Measurements from ENCODE around the gene KCNAB1. TPM values are rescaled to one million over a fixed set of nuclear protein-coding genes. Genes with fewer than 3 reads are reported as not detected.

Gene KCNAB1
- total RNA-seq, 1 experiment from 2014 or later: not detected

GRCh38 chr3:156554515-156554841 lies 434.1 kb downstream of the KCNAB1 start:
- H3K4me1 ChIP-seq (ENCODE audit: insufficient read depth, low read length, poor library complexity, severe bottlenecking): peaks cover 50% of the 10 kb centered on the region
- intact Hi-C loops (cut with micrococcal nuclease; ENCODE audit: unreplicated experiment): loop anchor here (2.0 kb wide), 1 partner anchor 56 kb away; no protein-coding TSS in a partner anchor
- peaks cover 44% of the 10 kb centered on the region for H3K36me3 ChIP-seq (ENCODE audit: insufficient read depth, low read length, poor library complexity, severe bottlenecking)
- H3K4me3 ChIP-seq (ENCODE audit: low read depth, low read length, poor library complexity, severe bottlenecking): peak overlapping the region; percentile 93
- H3K27ac ChIP-seq (ENCODE audit: low read depth, low read length, poor library complexity, severe bottlenecking): peak overlapping the region; percentile 91
- no peaks in the 10 kb centered on the region for H3K27me3 ChIP-seq (replicated peaks; ENCODE audit: insufficient read depth, low read depth, low read length, poor library complexity)
- TF ChIP-seq, protein P1, sequence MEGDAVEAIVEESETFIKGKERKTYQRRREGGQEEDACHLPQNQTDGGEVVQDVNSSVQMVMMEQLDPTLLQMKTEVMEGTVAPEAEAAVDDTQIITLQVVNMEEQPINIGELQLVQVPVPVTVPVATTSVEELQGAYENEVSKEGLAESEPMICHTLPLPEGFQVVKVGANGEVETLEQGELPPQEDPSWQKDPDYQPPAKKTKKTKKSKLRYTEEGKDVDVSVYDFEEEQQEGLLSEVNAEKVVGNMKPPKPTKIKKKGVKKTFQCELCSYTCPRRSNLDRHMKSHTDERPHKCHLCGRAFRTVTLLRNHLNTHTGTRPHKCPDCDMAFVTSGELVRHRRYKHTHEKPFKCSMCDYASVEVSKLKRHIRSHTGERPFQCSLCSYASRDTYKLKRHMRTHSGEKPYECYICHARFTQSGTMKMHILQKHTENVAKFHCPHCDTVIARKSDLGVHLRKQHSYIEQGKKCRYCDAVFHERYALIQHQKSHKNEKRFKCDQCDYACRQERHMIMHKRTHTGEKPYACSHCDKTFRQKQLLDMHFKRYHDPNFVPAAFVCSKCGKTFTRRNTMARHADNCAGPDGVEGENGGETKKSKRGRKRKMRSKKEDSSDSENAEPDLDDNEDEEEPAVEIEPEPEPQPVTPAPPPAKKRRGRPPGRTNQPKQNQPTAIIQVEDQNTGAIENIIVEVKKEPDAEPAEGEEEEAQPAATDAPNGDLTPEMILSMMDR (conservative IDR thresholded peaks at IDR 0.05; ENCODE audit: low read depth, low read length): no peak
- TF ChIP-seq EZH2 (IDR thresholded peaks at IDR 0.05; ENCODE audit: borderline replicate concordance, low read depth, low read length, poor library complexity, severe bottlenecking): no peak
- BruUV-seq (replicated peaks): no TSS peak
- CTCF ChIA-PET: interaction anchor here (0.6 kb wide), 1 partner anchor 473 kb away, joined by 5 read pairs; no protein-coding TSS in a partner anchor
- POLR2A ChIA-PET (ENCODE audit: low non-redundant PET): interaction anchor here (0.8 kb wide), 1 partner anchor 19 kb away, joined by 6 read pairs; no protein-coding TSS in a partner anchor
- H3K9me3 ChIP-seq (ENCODE audit: low read depth, low read length, poor library complexity, severe bottlenecking): no peaks in the 10 kb centered on the region
- DNase-seq (ENCODE audit: low spot score): no peak

DNA sequence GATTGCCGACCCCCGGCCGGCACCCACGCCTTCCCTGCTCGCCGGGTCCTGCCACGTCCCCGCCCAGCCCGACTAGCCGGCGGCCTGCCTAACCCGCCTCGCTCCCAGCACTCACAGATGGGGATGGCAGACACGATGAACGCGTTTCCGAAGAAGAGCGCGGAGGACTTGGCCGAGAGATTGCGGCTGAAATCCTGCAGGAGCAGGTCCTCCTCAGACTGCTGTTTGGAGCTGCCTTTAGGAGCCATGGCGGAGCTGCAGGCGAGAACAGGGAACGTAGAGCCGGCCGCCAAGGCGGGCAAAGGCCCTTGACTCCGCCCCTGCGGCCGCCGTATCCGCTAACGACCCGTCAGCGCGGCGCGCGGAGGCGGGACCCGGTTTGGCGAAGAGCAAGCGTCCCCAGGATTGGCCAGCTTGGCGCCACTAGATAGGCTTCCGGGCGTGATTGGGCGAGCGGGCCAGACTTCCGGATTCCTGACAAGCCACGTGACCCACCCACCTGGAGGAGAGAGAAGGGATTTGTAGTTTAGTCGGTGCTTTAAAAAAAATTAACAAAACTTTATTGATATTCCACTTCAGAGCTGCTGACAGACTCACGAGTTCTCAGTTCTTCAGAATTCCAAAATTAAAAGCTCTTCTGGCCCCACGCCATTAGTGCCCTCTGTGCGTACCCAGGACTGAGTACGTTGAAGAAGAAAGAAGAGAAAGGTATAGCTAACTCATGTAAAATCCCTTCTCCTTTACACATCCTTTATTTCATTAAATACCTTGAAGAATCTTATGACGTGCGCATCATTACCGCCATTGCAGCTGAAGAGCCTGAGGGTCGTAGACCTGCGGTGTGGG lies 434.7 kb downstream of the KCNAB1 start, which contains the start of gene SSR3:
Gene SSR3, minus strand, starts transcription at position 276 of the 846 bp plus-strand sequence. Its CDS starts 28 bp downstream, at position 248.
- Histone ChIP-seq H3K27ac (ENCODE audit: low read depth, low read length, poor library complexity, severe bottlenecking) (peak within 1 kb of the TSS; percentile 91), H3K9me3 (ENCODE audit: low read depth, low read length, poor library complexity, severe bottlenecking) (no peaks in the 10 kb centered on the region), H3K4me3 (ENCODE audit: low read depth, low read length, poor library complexity, severe bottlenecking) (peak within 1 kb of the TSS; percentile 93), H3K36me3 (ENCODE audit: insufficient read depth, low read length, poor library complexity, severe bottlenecking) (peaks cover 38% of the 10 kb centered on the region), H3K27me3 (replicated peaks; ENCODE audit: insufficient read depth, low read depth, low read length, poor library complexity) (no peaks in the 10 kb centered on the region), H3K4me1 (ENCODE audit: insufficient read depth, low read length, poor library complexity, severe bottlenecking) (peaks cover 44% of the 10 kb centered on the region)
- ChIA-PET POLR2A (ENCODE audit: low non-redundant PET) (interaction anchor here (0.5 to 0.8 kb wide), 3 partner anchors 20 to 140 kb away, joined by 3 to 11 read pairs (median 6); no protein-coding TSS in a partner anchor), CTCF (no interaction called here)
- no TSS peak for BruUV-seq (replicated peaks)
- TF ChIP-seq, protein P1 (conservative IDR thresholded peaks at IDR 0.05; ENCODE audit: low read depth, low read length): no peak
- TF ChIP-seq EZH2 (IDR thresholded peaks at IDR 0.05; ENCODE audit: borderline replicate concordance, low read depth, low read length, poor library complexity, severe bottlenecking): no peak
- intact Hi-C loops (cut with micrococcal nuclease; ENCODE audit: unreplicated experiment): loop anchor here (2.0 kb wide), 1 partner anchor 56 kb away; no protein-coding TSS in a partner anchor
- DNase-seq (ENCODE audit: low spot score): peak; percentile 100

GRCh38 chr3:156558389-156558788 lies 438.0 kb downstream of the KCNAB1 start:
- Histone ChIP-seq H3K36me3 (ENCODE audit: insufficient read depth, low read length, poor library complexity, severe bottlenecking) (peaks cover 5% of the 10 kb centered on the region), H3K4me3 (ENCODE audit: low read depth, low read length, poor library complexity, severe bottlenecking) (no peak overlapping the region), H3K9me3 (ENCODE audit: low read depth, low read length, poor library complexity, severe bottlenecking) (no peaks in the 10 kb centered on the region), H3K4me1 (ENCODE audit: insufficient read depth, low read length, poor library complexity, severe bottlenecking) (peaks cover 16% of the 10 kb centered on the region), H3K27ac (ENCODE audit: low read depth, low read length, poor library complexity, severe bottlenecking) (peak overlapping the region; percentile 6), H3K27me3 (replicated peaks; ENCODE audit: insufficient read depth, low read depth, low read length, poor library complexity) (no peaks in the 10 kb centered on the region)
- TF ChIP-seq, protein P1 (conservative IDR thresholded peaks at IDR 0.05; ENCODE audit: low read depth, low read length): no peak
- TF ChIP-seq EZH2 (IDR thresholded peaks at IDR 0.05; ENCODE audit: borderline replicate concordance, low read depth, low read length, poor library complexity, severe bottlenecking): no peak
- DNase-seq (ENCODE audit: low spot score): no peak
- intact Hi-C loops (cut with micrococcal nuclease; ENCODE audit: unreplicated experiment): no loop called here
- ChIA-PET CTCF (no interaction called here), POLR2A (ENCODE audit: low non-redundant PET) (no interaction called here)
- no TSS peak for BruUV-seq (replicated peaks)
